GM12878 (cell line): Measurements from ENCODE around the gene CD72.

Experiments
- CBX5 ChIP-seq: sonication (generic); IDR thresholded peaks from 2 replicates; pipeline ENCODE4 v1.6.1; 2016; ENCODE audit warnings: low read depth, moderate library complexity, mild to moderate bottlenecking, inconsistent platforms
- CHD2 ChIP-seq: IDR thresholded peaks from 2 replicates; pipeline ENCODE4 v1.6.1; 2011; ENCODE audit warnings: low read depth, low read length, improper control_type of control experiment, borderline replicate concordance
- CREB1 ChIP-seq: IDR thresholded peaks from 2 replicates; pipeline ENCODE4 v1.6.1; 2012; ENCODE audit warnings: low read depth, mild to moderate bottlenecking, inconsistent platforms
- CTCF ChIP-seq, 3 experiments: IDR thresholded peaks in 2 of 3; conservative IDR thresholded peaks in 1 of 3; 2 replicates each; pipeline ENCODE4 v1.5.1; 2011; ENCODE audit warnings: low read depth in 3 of 3, low read length in 3 of 3, mild to moderate bottlenecking in 3 of 3, control low read depth in 2 of 3, moderate library complexity in 2 of 3, inconsistent platforms in 1 of 3, mixed read lengths in 1 of 3; ENCODE audit not compliant: control insufficient read depth in 2 of 3, insufficient read depth in 1 of 3; ENCODE audit errors: extremely low read depth in 1 of 3
- MTA3 ChIP-seq: IDR thresholded peaks from 2 replicates; pipeline ENCODE4 v1.6.1; 2012; ENCODE audit warnings: low read length, inconsistent platforms, borderline replicate concordance
- SIN3A ChIP-seq: IDR thresholded peaks from 2 replicates; pipeline ENCODE4 v1.6.1; 2012; ENCODE audit warnings: low read depth, low read length, improper control_type of control experiment
- SRF ChIP-seq, 2 experiments: IDR thresholded peaks; 2 replicates each; pipeline ENCODE4 v1.6.1; 2011; ENCODE audit warnings: low read depth in 2 of 2, low read length in 2 of 2, mild to moderate bottlenecking in 1 of 2, moderate library complexity in 1 of 2

- TF ChIP-seq SRF (IDR thresholded peaks at IDR 0.05; ENCODE audit: low read depth in 2 of 2, low read length in 2 of 2) (no peak), CBX5 (no peak), SIN3A (no peak; the same call in 1 of the 2 replicates), CREB1 (no peak), CHD2 (no peak), MTA3 (no peak), CTCF (IDR thresholded peaks at IDR 0.05 in 2 of 3, conservative IDR thresholded peaks at IDR 0.05 in 1 of 3; ENCODE audit: control insufficient read depth in 2 of 3, extremely low read depth in 1 of 3, insufficient read depth in 1 of 3, low read depth in 3 of 3, low read length in 3 of 3) (no peak)
Observed at GRCh38 chr9:35605351-35606137, 12.7 kb downstream of the CD72 start.
